ENCODE results near the gene EXOC4.

EXOC4 gene

GRCh38 chr7:133975130-133975529 is 722.3 kb downstream of the EXOC4 start:
- peaks cover 0 to 23% (median 0%) of the 10 kb centered on the region in 11 experiments; a peak in 4 of 22 replicates for H3K36me3 ChIP-seq

DNA sequence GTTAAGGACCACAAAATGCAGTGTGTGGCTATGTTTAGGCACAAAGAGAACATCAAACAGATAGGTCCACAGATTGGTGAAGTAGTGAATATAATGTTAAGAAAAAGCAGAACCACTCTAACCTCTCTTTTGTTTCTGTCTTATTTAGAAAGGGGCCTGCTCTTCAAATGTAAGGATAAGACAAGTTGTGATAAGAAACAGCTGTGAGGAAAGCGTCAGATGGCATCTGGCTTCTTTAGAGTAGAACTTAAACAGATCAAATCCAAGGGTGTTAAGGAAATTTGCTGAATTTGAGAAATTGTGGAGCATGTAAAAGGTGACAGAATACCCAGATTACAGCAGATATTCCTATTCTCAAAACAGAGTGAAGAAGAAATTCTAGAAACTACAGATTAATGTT is 723.3 kb downstream of the EXOC4 start:
- no peak overlapping the region for H3K4me3 ChIP-seq
- peaks cover 5 to 22% (median 13%) of the 10 kb centered on the region in 10 experiments; a peak in 18 of 20 replicates for H3K4me1 ChIP-seq
- peaks cover 0 to 8% (median 0%) of the 10 kb centered on the region in 11 experiments; a peak in 2 of 22 replicates for H3K9me3 ChIP-seq (replicated peaks in 1 of 11)
- H3K9ac ChIP-seq = no peak overlapping the region
- H3K4me2 ChIP-seq = no peak overlapping the region
- H3K27ac ChIP-seq = no peak overlapping the region
- peaks cover 0 to 27% (median 0%) of the 10 kb centered on the region in 11 experiments; a peak in 3 of 22 replicates for H3K36me3 ChIP-seq
- H3K27me3 ChIP-seq = no peaks in the 10 kb centered on the region
- TF ChIP-seq Cebpa-rat (IDR thresholded peaks at IDR 0.05) = no peak
- H4K20me1 ChIP-seq = peaks cover 0 to 7% (median 0%) of the 10 kb centered on the region in 11 experiments; a peak in 1 of 22 replicates

More at GRCh38 chr7:133975130-133975529, 722.3 kb downstream of the EXOC4 start:
- no peak overlapping the region for H3K9ac ChIP-seq
- H3K4me2 ChIP-seq = no peak overlapping the region
- no peaks in the 10 kb centered on the region for H3K27me3 ChIP-seq
- no peak overlapping the region for H3K27ac ChIP-seq
- peaks cover 5 to 22% (median 13%) of the 10 kb centered on the region in 10 experiments; a peak in 18 of 20 replicates for H3K4me1 ChIP-seq
- H3K9me3 ChIP-seq (replicated peaks in 1 of 11) = peaks cover 0 to 8% (median 0%) of the 10 kb centered on the region in 11 experiments; a peak in 2 of 22 replicates
- no peak overlapping the region for H3K4me3 ChIP-seq
- TF ChIP-seq Cebpa-rat (IDR thresholded peaks at IDR 0.05) = no peak
- peaks cover 0 to 7% (median 0%) of the 10 kb centered on the region in 11 experiments; a peak in 1 of 22 replicates for H4K20me1 ChIP-seq

DNA sequence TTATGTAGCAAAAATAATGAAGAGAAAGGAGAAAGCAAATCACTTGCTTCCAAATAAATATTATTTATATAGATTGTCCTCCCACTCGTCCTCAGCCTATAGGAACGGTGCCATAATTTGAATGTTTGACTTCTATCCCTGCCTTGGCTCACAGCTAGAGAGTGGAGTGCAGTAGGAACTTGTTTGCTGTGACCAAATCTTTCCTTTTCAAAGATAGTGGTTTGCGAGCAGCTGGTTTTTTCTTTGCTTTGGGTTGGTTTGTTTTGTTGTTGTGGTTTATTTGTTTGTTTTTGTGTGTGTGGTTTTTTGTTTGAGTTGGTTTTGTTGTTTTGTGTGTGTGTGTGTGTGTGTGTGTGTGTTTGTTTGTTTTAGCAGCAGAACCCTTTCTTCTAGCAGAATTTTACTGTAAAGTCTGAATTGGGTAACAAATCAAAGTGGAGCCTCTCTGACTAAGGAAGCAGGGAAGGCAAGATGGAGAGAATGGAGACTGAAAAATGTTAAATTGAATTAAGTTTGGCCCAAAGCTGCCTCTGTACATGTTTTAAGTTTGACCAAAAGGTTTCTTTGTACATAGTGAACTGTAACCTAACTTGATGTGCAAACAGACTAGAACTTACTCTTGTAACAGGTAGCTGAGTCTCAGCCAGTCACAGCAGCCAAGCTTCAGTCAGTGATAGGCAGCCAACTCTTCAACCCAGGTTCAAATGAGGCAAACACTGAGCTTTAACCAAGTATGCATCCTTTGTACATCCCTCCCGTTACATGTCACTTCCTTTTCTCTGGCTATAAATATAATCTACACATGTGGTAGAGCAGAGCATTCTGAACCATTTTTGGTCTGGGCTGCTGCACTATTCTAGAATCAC is 724.8 kb downstream of the EXOC4 start:
- no peak overlapping the region for H3K27ac ChIP-seq

GRCh38 chr7:133978502-133979295 is 725.8 kb downstream of the EXOC4 start:
- H4K20me1 ChIP-seq = no peaks in the 10 kb centered on the region
- H3K9ac ChIP-seq = no peak overlapping the region
- no peak overlapping the region for H3K27ac ChIP-seq
- peaks cover 0 to 17% (median 0%) of the 10 kb centered on the region in 11 experiments; a peak in 3 of 22 replicates for H3K36me3 ChIP-seq
- H3K27me3 ChIP-seq = no peaks in the 10 kb centered on the region
- H3K9me3 ChIP-seq (replicated peaks in 1 of 11) = peaks cover 0 to 8% (median 0%) of the 10 kb centered on the region in 11 experiments; a peak in 2 of 22 replicates
- TF ChIP-seq Cebpa-rat (IDR thresholded peaks at IDR 0.05) = no peak
- H3K4me2 ChIP-seq = peak overlapping the region in 8 of 11 experiments; percentile 32 to 65 (median 52); a peak in 12 of 22 replicates
- H3K4me1 ChIP-seq = peaks cover 5 to 22% (median 14%) of the 10 kb centered on the region in 10 experiments; a peak in 18 of 20 replicates
- H3K4me3 ChIP-seq = no peak overlapping the region

More for the DNA sequence above, 724.8 kb downstream of the EXOC4 start:
- Histone ChIP-seq H3K9me3 (replicated peaks in 1 of 11) (peaks cover 0 to 8% (median 0%) of the 10 kb centered on the region in 11 experiments; a peak in 2 of 22 replicates), H3K4me2 (peak overlapping the region; percentile 3 to 65 (median 43); a peak in 19 of 22 replicates), H3K9ac (no peak overlapping the region), H3K4me1 (peaks cover 5 to 22% (median 13%) of the 10 kb centered on the region in 10 experiments; a peak in 18 of 20 replicates), H3K36me3 (peaks cover 0 to 26% (median 0%) of the 10 kb centered on the region in 11 experiments; a peak in 3 of 22 replicates), H4K20me1 (no peaks in the 10 kb centered on the region), H3K4me3 (no peak overlapping the region), H3K27me3 (no peaks in the 10 kb centered on the region)
- no peak for TF ChIP-seq Cebpa-rat (IDR thresholded peaks at IDR 0.05)

GRCh38 chr7:133980804-133981203 is 727.9 kb downstream of the EXOC4 start:
- H3K9me3 ChIP-seq (replicated peaks in 1 of 11) = peaks cover 0 to 8% (median 0%) of the 10 kb centered on the region in 11 experiments; a peak in 2 of 22 replicates
- H3K4me3 ChIP-seq = no peak overlapping the region
- H3K27ac ChIP-seq = no peak overlapping the region
- no peaks in the 10 kb centered on the region for H4K20me1 ChIP-seq
- H3K4me2 ChIP-seq = no peak overlapping the region
- peaks cover 5 to 22% (median 15%) of the 10 kb centered on the region in 10 experiments; a peak in 18 of 20 replicates for H3K4me1 ChIP-seq
- H3K27me3 ChIP-seq = no peaks in the 10 kb centered on the region
- no peak overlapping the region for H3K9ac ChIP-seq
- peaks cover 0 to 8% (median 0%) of the 10 kb centered on the region in 11 experiments; a peak in 3 of 22 replicates for H3K36me3 ChIP-seq
- TF ChIP-seq Cebpa-rat (IDR thresholded peaks at IDR 0.05) = no peak

GRCh38 chr7:133983685-133984419 is 731.0 kb downstream of the EXOC4 start:
- no peaks in the 10 kb centered on the region for H4K20me1 ChIP-seq
- no peak overlapping the region for H3K4me3 ChIP-seq
- no peaks in the 10 kb centered on the region for H3K27me3 ChIP-seq
- peaks cover 0 to 9% (median 0%) of the 10 kb centered on the region in 10 experiments; a peak in 3 of 20 replicates for H3K4me1 ChIP-seq
- no peak overlapping the region for H3K27ac ChIP-seq
- H3K9ac ChIP-seq = no peak overlapping the region
- peak overlapping the region in 3 of 11 experiments; percentile 4 to 26 (median 22); a peak in 4 of 22 replicates for H3K4me2 ChIP-seq
- peaks cover 0 to 4% (median 0%) of the 10 kb centered on the region in 11 experiments; a peak in 1 of 22 replicates for H3K36me3 ChIP-seq
- peaks cover 0 to 8% (median 0%) of the 10 kb centered on the region in 11 experiments; a peak in 2 of 22 replicates for H3K9me3 ChIP-seq (replicated peaks in 1 of 11)
- TF ChIP-seq Cebpa-rat (IDR thresholded peaks at IDR 0.05) = no peak

DNA sequence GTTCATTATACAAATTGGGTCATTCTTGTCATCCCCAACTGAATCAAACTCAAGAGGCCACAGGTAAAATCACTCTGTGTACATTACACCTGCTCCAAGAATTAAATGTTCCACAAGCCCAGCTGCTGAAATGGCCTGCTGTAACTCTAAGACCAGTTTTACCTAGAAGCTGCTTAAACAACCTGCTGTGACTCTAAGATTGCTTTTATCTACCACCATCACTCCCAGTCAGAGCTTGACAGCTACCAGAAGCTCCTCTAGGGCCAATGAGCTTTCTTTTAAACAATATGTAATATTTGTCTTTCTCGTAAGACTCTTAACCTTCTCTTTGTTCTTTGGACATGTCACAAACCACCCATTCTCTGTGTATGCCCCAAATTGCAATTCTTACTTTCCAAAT is 732.4 kb downstream of the EXOC4 start:
- H3K9me3 ChIP-seq (replicated peaks in 1 of 11) = no peaks in the 10 kb centered on the region
- H3K27ac ChIP-seq = no peak overlapping the region
- H3K36me3 ChIP-seq = peaks cover 0 to 4% (median 0%) of the 10 kb centered on the region in 11 experiments; a peak in 1 of 22 replicates
- no peak overlapping the region for H3K4me3 ChIP-seq
- H4K20me1 ChIP-seq = no peaks in the 10 kb centered on the region
- H3K27me3 ChIP-seq = no peaks in the 10 kb centered on the region
- peaks cover 0 to 9% (median 0%) of the 10 kb centered on the region in 10 experiments; a peak in 3 of 20 replicates for H3K4me1 ChIP-seq
- no peak for TF ChIP-seq Cebpa-rat (IDR thresholded peaks at IDR 0.05)
- H3K9ac ChIP-seq = no peak overlapping the region
- no peak overlapping the region for H3K4me2 ChIP-seq

GRCh38 chr7:133987582-133987981 is 734.7 kb downstream of the EXOC4 start:
- Histone ChIP-seq H3K36me3 (no peaks in the 10 kb centered on the region; a peak in 1 of 22 replicates), H3K4me1 (peaks cover 0 to 9% (median 0%) of the 10 kb centered on the region in 10 experiments; a peak in 3 of 20 replicates), H3K27me3 (no peaks in the 10 kb centered on the region), H3K4me2 (no peak overlapping the region), H3K9ac (no peak overlapping the region), H3K27ac (no peak overlapping the region), H3K9me3 (replicated peaks in 1 of 11) (no peaks in the 10 kb centered on the region), H4K20me1 (no peaks in the 10 kb centered on the region), H3K4me3 (no peak overlapping the region)
- TF ChIP-seq Cebpa-rat (IDR thresholded peaks at IDR 0.05) = no peak
